NCI-H345 treated with DMSO at 0.1 percent for 48 hours (cell line): ENCODE data around the gene CAMTA1.
"Not testable (repeated sequence)": the region's sequence is repeated elsewhere in the genome, so short reads cannot be mapped to it uniquely, and the experiment has no call there.

Experiments
- DNase-seq: peaks from one replicate; lab custom pipeline; 2025; ENCODE audit not compliant: unreplicated experiment; lab: John Stamatoyannopoulos, UW

The CAMTA1 gene

GRCh38 chr1:7373876-7374562 lies 588.8 kb downstream of the CAMTA1 start:
- DNase-seq = no peak

GRCh38 chr1:7374563-7375160 lies 589.4 kb downstream of the CAMTA1 start:
- no peak for DNase-seq

- DNase-seq = no peak
Measured at GRCh38 chr1:7375329-7375728, 590.1 kb downstream of the CAMTA1 start.

- DNase-seq = no peak
Measured at GRCh38 chr1:7375781-7376660, 590.8 kb downstream of the CAMTA1 start.

GRCh38 chr1:7376676-7377075 lies 591.4 kb downstream of the CAMTA1 start:
- DNase-seq = no peak

- DNase-seq = no peak
Measured at GRCh38 chr1:7378346-7379130, 593.3 kb downstream of the CAMTA1 start.

GRCh38 chr1:7379441-7379971 lies 594.3 kb downstream of the CAMTA1 start:
- DNase-seq = peak; percentile 58

- DNase-seq = not testable (repeated sequence)
Measured at GRCh38 chr1:7380068-7380467, 594.8 kb downstream of the CAMTA1 start.

GRCh38 chr1:7380712-7381111 lies 595.5 kb downstream of the CAMTA1 start:
- DNase-seq = no peak

- DNase-seq = not testable (repeated sequence)
Measured at GRCh38 chr1:7381729-7382128, 596.5 kb downstream of the CAMTA1 start.

- no peak for DNase-seq
Measured at GRCh38 chr1:7382971-7383370, 597.7 kb downstream of the CAMTA1 start.

GRCh38 chr1:7383671-7384520 lies 598.6 kb downstream of the CAMTA1 start:
- no peak for DNase-seq

- no peak for DNase-seq
Measured at GRCh38 chr1:7384679-7385078, 599.4 kb downstream of the CAMTA1 start.

- DNase-seq = no peak
Measured at GRCh38 chr1:7385471-7386225, 600.4 kb downstream of the CAMTA1 start.

GRCh38 chr1:7386226-7387052 lies 601.2 kb downstream of the CAMTA1 start:
- DNase-seq = no peak

GRCh38 chr1:7387053-7387927 lies 602.0 kb downstream of the CAMTA1 start:
- DNase-seq = no peak

GRCh38 chr1:7388141-7388487 lies 602.9 kb downstream of the CAMTA1 start:
- DNase-seq = no peak
